Activated naive CD8-positive, alpha-beta T cell treated with anti-CD3 and anti-CD28 coated beads, Interleukin-2, amount 50 U/mL, for 16 hours (primary cell): Measurements from ENCODE around the gene UBE2D2.
"Not testable (repeated sequence)": the region's sequence is repeated elsewhere in the genome, so short reads cannot be mapped to it uniquely, and the experiment has no call there.

Experiments used
- DNase-seq: peaks from one replicate; pipeline ENCODE4 v3.0.0-alpha.2; 2020; ENCODE audit warnings: low read depth, low spot score

The UBE2D2 gene

GRCh38 chr5:139560752-139561654, at the start of gene UBE2D2:
Gene UBE2D2 (plus strand): TSS chr5:139561339. CDS start chr5:139561792, 453 bp downstream.
- DNase-seq = peak; percentile 91

- no peak for DNase-seq
Measured at GRCh38 chr5:139512786-139513390, 48.3 kb upstream of the UBE2D2 start.

- DNase-seq = peak; percentile 58
Measured at GRCh38 chr5:139513434-139513833, 47.7 kb upstream of the UBE2D2 start.

GRCh38 chr5:139513852-139514485, 47.2 kb upstream of the UBE2D2 start:
- DNase-seq = no peak

- no peak for DNase-seq
Measured at GRCh38 chr5:139514486-139514856, 46.7 kb upstream of the UBE2D2 start.

GRCh38 chr5:139517683-139518564, 43.2 kb upstream of the UBE2D2 start:
- DNase-seq = peak; percentile 79

- no peak for DNase-seq
Measured at GRCh38 chr5:139523635-139524445, 37.3 kb upstream of the UBE2D2 start.

- no peak for DNase-seq
Measured at GRCh38 chr5:139524446-139524845, 36.7 kb upstream of the UBE2D2 start.

GRCh38 chr5:139524940-139525585, 36.1 kb upstream of the UBE2D2 start:
- no peak for DNase-seq

- DNase-seq = not testable (repeated sequence)
Measured at GRCh38 chr5:139525586-139526308, 35.4 kb upstream of the UBE2D2 start.

GRCh38 chr5:139526309-139527089, 34.6 kb upstream of the UBE2D2 start:
- DNase-seq = not testable (repeated sequence)

GRCh38 chr5:139527090-139527470, 34.1 kb upstream of the UBE2D2 start:
- DNase-seq = not testable (repeated sequence)

- DNase-seq = not testable (repeated sequence)
Measured at GRCh38 chr5:139527896-139528467, 33.2 kb upstream of the UBE2D2 start.

GRCh38 chr5:139528695-139529094, 32.4 kb upstream of the UBE2D2 start:
- DNase-seq = not testable (repeated sequence)

- not testable (repeated sequence) for DNase-seq
Measured at GRCh38 chr5:139530079-139530478, 31.1 kb upstream of the UBE2D2 start.

- no peak for DNase-seq
Measured at GRCh38 chr5:139531772-139532169, 29.4 kb upstream of the UBE2D2 start.

GRCh38 chr5:139543423-139543991, 17.6 kb upstream of the UBE2D2 start:
- no peak for DNase-seq

- DNase-seq = not testable (repeated sequence)
Measured at GRCh38 chr5:139546593-139546992, 14.5 kb upstream of the UBE2D2 start.
